Fibroblast of villous mesenchyme (primary cell): ENCODE data around the gene RGMA. TPM values are rescaled to one million over a fixed set of nuclear protein-coding genes. Genes with fewer than 3 reads are reported as not detected.

ENCODE experiments used
- DNase-seq: peaks from one replicate; pipeline ENCODE4 v3.0.0-alpha.2; 2010; ENCODE audit warnings: low read depth
- H3K4me3 ChIP-seq: 2 replicates; pipeline ENCODE4 v1.5.1; 2011; ENCODE audit warnings: low read depth, mild to moderate bottlenecking, low read length
- total RNA-seq: library from RNA; depleted of rRNA; stranded (reverse); fragments of >200 nt; gene quantifications from 2 replicates; pipeline ENCODE4 v1.2.3, GENCODE V29; 2012
- TF ChIP-seq, protein P1 (sequence below): IDR thresholded peaks from 2 replicates; pipeline ENCODE4 v1.5.1; 2012; ENCODE audit warnings: low read depth, mild to moderate bottlenecking, low read length; ENCODE audit not compliant: insufficient read depth

The RGMA gene
- total RNA-seq, 1 donor = not detected

DNA sequence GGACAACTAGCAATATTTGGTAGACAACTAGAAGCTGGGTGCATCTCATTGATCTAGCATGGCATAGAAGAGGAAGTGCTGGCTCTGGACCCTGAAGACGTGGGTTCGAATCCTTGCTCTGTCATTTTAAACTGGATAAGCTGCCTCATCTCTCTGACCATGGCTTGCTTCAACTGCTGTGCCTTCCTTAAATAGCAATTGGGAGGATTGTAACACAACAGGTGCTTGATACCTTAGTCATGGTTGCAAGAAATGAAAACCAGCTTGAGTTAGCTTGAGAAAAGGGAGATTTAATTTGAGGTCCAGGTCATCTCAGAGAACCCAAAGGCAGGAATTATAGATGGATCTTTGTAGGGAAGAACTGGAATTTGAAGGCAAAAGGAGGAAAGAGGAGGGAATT lies 14.8 kb upstream of the RGMA start:
- DNase-seq = no peak
- TF ChIP-seq, protein P1, sequence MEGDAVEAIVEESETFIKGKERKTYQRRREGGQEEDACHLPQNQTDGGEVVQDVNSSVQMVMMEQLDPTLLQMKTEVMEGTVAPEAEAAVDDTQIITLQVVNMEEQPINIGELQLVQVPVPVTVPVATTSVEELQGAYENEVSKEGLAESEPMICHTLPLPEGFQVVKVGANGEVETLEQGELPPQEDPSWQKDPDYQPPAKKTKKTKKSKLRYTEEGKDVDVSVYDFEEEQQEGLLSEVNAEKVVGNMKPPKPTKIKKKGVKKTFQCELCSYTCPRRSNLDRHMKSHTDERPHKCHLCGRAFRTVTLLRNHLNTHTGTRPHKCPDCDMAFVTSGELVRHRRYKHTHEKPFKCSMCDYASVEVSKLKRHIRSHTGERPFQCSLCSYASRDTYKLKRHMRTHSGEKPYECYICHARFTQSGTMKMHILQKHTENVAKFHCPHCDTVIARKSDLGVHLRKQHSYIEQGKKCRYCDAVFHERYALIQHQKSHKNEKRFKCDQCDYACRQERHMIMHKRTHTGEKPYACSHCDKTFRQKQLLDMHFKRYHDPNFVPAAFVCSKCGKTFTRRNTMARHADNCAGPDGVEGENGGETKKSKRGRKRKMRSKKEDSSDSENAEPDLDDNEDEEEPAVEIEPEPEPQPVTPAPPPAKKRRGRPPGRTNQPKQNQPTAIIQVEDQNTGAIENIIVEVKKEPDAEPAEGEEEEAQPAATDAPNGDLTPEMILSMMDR = no peak
- no peak overlapping the region for H3K4me3 ChIP-seq

DNA sequence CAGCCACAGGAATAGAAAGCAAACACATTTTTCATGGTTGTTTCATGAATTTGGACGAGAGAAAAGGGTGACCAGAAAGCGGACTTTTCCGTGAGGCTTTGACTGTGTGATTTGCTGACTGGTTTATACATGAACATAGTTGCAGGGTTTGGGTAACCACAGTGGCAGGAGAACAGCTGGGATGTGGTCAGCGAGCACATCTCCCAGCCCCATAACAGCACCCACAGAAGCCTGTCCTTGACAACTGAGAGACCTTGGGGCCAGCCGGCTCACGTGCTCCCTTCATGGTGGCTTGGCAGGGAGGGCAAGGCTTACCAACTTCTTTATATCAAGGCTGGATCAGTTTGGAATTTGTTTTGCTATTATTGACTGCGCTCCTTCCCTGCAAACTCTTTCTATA lies 13.2 kb upstream of the RGMA start:
- TF ChIP-seq, protein P1 = no peak
- no peak for DNase-seq
- no peak overlapping the region for H3K4me3 ChIP-seq

DNA sequence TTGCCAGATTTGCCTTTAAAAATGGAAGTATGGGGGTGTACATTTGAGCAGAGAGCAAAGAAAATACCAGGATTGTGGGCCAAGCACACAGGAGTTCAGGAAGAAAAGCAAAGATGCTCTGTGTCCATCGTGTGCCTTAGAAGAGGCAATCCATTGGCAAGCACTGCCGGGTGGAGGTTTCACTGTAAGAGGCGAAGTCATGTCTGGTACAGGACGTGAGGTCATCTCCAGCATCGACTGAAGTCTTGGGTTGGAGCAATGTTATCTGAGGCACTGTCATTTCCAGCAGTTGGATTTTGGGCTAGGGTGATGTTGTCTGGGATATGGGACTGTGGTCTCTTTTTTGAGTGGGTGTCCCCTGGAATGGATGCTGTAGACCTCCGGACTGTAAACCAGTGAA lies 4.8 kb upstream of the RGMA start:
- TF ChIP-seq, protein P1 = no peak

DNA sequence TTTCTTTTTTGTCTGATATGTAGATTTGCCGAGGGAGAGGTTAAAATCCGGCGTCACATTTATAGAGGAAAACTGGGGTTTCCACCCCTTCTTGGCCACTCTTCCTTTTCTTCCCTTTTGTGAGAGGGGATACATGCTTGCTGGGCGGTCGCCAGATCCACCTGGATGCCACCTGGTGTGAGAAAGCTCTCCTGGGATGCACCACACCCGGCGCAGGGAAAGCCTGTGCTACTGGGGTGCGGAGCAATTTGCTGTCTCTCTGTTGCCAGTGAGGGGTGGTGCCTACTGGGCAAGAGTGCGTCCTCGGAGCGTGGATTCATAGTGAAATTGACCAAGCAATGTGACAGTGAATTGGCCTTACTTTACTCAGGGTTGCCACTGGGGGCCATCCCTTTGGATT lies 2.5 kb upstream of the RGMA start:
- no peak for DNase-seq
- TF ChIP-seq, protein P1 = no peak
- no peak overlapping the region for H3K4me3 ChIP-seq

More for the DNA sequence above, 4.8 kb upstream of the RGMA start:
- H3K4me3 ChIP-seq = no peak overlapping the region
- no peak for DNase-seq

DNA sequence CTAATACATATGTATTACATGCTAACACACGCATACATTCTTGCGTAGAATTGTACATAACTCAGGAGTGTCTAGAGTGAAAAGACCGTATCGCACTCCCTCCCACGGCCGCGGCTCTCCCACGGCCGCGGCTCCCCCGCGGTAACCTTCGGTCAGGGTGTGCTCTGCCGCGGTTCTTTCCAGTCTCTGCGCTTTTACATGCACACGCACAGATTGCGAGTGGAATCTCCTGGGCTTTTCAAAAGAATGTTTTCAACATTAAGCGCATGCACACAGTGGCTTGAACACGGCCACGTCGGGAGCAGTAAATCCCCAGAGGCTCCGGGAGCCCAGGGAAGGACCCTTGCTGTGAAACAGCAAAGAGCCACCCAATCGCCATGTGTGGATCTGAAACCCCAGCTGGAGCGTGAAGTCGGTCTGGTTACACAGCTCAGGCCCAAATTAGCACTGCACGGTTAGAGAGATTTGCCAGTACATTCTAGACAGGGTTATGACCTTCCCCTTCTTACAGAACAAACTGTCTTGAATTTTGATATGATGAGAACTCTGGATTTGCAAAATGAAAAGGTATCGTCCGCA lies 805 bp upstream of the RGMA start:
- DNase-seq = no peak
- TF ChIP-seq, protein P1 = no peak
- no peak overlapping the region for H3K4me3 ChIP-seq

DNA sequence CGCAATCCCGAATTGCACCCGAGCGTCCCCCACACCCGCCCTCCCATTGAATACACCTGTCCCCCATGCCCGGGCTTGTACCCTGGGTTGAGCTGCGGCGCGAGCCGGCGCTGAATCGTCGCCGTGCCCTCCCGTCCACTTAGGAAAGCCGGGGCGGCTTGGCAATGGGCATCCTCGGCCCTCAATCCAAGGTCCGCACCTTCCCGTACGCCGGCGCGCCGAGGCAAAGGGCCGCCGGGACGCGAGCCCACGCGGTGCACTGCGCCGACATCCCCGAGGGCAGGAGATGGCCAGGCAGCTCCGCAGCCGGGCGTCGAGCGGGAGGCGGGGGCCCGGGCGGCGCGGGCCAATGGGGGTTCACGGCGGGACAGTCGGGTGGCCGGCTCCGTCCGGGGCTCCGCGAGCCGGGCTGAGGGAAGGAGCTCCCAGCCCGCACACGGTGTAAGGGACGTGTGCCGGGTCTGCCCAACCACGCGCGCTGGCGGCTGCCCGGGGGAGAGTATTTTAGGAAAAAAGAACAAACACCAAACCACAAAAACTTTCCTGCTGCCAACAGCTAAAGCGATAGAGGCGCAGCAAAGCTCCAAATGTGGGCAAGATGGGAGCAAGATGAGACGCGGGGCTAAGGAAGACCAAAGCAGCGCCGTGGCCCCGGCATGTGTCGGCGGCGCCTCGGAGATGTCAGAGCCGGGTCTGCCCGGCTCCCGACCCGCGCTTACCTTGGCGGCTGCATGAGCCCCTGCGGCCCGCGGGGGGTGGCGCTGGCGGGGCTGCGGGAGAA lies 621 bp downstream of the RGMA start:
- TF ChIP-seq, protein P1 = no peak
- no peak for DNase-seq
- H3K4me3 ChIP-seq = peak overlapping the region; percentile 30
